Erythroblast (primary cell): ENCODE measurements around the gene C16orf96.

Experiments
- DNase-seq, 2 experiments: peaks; one replicate each; lab custom pipeline; 2025; lab: John Stamatoyannopoulos, UW
- GATA1 ChIP-seq: IDR thresholded peaks from 2 replicates; pipeline ENCODE4 v1.6.1; 2011; ENCODE audit warnings: low read depth, mild to moderate bottlenecking, control low read depth, low read length, moderate library complexity
- POLR2A ChIP-seq: IDR thresholded peaks from 2 replicates; pipeline ENCODE4 v1.6.1; 2011; ENCODE audit warnings: mild to moderate bottlenecking, low read length

The C16orf96 gene

DNA sequence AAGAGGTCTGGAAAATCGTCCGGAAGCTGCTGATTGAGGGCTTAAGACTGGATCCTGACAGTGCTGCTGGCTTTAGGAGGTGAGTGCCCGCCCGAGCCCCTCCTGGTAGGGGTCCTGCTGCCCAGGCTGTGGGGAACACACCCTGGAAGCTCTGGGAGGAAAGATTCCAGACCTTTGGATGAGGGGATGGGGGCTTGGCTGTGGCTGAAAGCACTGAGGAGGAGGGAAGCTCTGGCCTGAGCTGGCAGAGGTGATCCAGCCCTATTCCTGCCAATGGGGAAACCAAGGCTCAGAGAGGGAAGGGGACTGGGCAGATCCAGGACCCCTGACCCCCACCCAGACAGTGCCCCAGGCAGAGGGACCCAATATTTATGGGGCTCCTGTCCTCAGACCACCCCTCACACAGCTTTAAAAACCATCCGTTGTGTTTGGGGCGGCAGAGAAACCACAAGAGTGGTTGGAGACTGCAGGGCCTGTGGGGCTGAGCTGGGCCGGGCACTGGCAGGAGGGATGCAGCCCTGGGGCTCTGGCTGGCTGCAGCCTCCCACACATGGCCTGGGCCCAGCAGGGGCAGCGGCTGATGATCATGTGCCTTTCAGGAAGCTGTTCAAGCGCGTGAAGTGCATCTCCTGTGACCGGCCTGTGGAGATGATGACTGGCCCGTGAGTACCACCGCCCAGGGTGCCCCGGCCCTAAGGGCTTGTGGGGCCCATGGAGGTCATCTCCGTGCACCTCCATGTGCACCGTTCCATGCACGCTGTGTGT is 35.7 kb downstream of the C16orf96 start:
- TF ChIP-seq GATA1 (no peak), POLR2A (no peak)

DNA sequence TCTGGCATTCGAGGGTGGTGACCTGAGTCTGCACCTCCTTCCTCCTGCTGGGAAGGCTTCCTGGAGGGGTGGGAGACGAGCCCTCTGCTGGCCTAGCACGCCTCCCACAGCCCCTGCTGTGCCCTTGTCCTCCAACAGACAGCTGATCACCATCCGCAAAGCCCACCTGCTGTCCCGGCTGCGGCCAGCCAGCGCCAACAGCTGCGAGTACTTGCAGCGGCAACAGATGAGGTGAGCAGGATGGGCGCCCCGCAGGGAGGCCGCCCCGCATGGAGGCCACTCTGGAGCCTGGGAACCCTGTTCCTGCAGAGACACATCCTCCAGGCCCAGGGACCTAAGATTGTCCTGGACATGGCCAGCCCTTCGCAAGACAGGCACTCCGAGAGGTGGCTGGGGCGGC is 36.9 kb downstream of the C16orf96 start:
- DNase-seq: no peak
- TF ChIP-seq GATA1 (no peak), POLR2A (no peak)

More for the DNA sequence above, 35.7 kb downstream of the C16orf96 start:
- DNase-seq: no peak

DNA sequence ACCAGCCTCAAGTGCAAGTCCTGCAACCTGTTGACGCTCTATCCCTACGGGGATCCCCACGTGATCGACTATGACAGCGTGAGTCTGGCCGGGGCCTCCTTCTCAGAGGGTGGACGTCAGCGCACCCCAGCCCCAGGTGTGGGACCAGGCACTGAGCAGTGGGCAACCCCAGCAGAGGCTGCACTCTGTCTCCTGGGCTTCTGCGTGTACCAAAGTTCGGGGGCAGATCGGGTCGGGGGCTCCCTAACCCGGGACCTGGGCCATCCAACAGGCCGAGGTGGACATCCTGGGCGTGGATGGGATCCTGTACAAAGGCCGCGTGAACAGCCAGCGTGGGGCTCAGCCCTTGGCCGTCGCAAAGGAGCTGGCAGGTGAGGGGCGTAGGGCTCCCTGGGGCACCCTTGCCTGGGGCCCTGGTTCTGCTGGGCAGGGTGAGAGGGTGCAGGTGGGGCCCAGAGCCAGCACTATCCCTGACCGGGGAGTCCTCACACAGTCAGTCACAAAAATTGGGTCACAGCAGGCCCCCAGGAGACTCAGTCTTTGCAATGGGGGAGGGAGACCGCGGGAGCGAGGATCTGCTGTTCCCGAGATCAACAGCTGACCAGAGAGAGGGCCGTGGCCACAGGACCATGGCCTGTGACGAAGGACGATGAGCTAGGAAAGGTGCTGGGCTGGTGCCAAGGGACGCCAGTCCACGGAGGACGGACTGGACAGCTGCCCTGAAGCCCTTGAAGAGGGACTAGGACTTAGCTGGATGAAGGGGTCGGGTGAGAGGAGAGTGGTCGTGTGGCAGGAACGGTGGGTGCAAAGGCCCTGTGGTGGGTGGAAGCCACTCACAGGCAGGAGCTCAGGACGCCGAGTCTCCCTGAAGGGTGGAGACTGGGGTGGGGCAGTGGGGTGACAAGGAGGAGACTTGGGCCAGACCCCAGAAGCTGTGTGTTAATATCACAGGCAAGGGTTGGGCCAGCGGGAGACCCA is 38.6 kb downstream of the C16orf96 start:
- no peak for DNase-seq
- TF ChIP-seq POLR2A (no peak), GATA1 (no peak)

DNA sequence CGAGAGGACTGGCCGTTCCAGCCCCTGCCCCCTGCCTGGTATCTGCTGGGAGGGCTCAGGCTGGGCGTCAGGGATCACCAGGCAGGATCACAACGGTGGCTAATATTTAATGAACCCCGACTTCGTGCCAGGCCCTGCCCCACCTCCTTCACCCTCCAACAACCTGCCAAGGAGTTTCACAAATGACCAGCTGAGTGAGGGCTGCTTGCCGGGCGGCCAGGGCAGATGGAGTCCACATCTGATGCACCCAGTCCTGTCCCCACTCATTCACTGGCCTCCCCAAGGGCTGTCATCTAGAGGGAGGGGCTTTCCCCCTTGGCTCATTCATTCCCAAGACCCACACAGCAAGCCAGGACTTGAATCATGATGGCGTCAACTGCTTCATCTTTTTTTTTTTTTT is 41.0 kb downstream of the C16orf96 start:
- TF ChIP-seq POLR2A (no peak), GATA1 (no peak)
- no peak for DNase-seq

DNA sequence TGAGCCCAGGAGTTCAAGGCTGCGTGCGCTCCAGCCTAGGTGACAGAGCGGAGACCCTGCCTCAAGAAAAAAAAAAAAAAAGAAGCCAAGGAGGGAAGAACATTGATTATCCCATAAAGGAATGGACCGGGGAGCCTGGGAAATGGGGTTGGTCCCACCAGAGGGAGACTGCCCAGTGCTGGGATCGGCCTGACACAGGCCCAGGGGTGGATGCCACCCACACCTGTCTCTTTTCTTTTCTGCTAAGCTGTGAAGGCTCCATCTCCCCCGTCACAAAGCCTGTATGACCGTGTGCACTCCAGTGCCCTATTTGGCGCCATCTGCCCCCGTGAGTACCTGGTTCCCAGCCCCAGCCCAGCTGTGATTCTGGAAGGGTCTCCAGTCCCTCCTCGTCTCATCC is 42.9 kb downstream of the C16orf96 start:
- TF ChIP-seq POLR2A (no peak), GATA1 (no peak)
- DNase-seq: no peak

DNA sequence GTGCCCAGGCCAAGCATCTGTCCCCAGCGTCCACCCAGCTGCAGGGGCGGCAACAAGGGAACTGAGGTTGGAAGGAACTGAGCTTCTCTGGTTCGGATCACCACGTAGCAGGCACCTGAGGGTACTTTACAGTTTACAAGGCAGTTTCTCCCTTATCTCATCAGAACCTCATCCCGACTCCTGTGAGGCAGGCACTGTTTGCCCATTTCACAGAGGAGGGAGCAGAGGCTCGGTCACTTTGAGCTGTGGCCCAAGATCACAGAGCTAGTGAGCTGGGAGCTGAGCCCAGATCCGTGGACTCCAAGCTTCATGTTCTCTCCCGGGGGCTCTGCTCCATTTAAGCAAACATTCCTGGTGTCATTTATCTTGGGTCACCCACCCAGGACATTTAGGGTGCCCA is 43.4 kb downstream of the C16orf96 start:
- DNase-seq: no peak
- TF ChIP-seq POLR2A (no peak), GATA1 (no peak)

DNA sequence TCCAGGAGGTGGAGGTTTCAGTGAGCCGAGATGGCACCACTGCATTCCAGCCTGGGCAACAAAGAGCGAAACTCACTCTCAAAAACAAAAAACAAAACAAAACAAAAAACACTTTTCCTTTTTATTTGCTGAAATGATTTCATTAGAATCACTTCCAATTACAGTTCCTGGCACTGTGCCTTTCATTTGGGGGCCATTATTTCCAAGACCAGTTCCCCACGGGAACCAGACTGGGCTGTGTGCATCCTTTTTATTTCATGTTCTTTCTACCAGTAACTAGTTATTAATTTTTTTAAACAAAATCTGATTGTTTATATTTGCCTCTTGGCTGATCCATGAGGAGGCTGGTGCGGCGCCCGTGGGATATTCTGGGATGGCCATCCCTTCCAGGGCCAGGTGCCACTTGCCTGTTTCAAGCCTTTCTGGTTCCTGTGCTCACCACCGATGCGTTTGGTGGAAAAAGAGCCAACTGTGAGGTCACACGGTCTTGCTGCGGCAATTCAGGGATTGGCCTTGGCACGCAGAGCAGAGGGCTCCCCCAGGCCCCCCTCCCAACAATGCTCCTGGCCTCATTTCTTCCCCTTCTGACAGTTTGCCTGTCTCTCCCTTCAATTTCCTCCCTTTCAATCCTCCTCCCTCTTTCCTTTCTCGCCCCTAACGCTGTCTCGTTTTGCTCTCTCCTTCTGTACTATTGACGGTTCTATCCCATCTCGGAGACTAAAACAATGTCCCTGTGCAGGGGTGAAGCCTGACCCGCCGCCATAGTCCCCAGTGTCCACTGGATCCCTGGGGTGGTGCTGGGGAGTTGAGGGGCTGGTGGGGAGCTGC is 45.1 kb downstream of the C16orf96 start:
- TF ChIP-seq POLR2A (no peak), GATA1 (no peak)
- no peak for DNase-seq

DNA sequence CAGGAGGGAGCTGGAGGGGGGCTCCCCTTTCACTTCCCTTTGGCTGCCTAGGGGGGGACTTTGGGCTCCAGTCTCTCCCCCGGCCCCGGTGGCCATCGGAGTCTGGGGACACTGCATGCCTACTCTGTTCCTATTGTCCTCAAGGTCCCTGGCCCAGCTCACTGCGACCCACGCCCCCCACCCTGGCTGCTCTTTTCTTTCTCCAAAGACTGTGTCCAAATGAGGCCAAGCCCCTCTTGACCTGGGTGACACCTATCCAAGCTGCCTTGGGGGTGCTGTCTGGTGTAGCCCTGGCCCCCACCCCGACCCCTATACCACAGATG is 45.7 kb downstream of the C16orf96 start:
- no peak for DNase-seq
- TF ChIP-seq GATA1 (no peak), POLR2A (no peak)

DNA sequence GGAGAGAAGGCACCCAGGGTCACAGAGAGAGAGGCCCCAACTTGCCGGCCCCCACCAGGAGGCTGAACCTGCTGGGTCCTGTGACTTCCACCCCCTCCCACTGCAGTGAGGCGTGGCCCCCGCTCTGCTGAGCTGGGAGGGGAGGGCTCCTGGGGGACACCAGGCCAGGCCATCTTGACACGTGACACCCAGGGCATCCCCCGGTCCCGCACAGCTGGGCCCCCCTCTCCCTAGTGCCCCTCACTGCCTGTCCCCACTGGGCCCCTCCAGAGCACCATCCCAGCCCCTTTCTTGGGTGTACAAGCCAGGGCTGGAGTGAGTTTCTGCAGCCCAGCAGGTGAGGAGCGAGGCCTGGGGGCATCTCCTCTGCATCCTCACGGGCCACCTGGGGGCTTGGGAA is 46.2 kb downstream of the C16orf96 start:
- no peak for DNase-seq
- TF ChIP-seq POLR2A (no peak), GATA1 (no peak)

DNA sequence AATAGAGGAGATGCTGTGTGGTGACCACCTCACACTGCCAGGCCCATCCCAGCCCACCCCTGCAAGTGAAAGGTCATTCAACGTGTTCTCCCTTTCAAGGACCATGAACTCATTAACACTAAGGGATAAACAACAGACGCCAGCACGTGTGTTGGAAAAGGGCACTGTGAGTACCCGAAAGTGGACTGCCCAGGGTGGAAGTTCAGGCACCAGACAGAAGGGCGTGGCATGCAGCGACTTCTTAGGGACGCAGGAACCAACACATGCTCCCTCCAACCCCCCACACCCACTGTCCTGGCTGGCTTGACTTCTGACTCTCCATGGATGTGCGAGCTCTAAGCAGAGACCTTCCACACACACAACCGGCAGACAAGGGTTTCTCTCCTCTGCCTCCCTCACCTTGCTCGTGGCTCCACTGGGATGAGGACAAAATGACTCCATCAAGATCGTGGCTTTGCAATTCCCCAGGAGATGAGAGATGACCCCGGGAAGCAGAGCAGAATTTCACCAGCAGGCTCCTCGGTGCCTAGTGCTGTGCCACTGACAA is 47.6 kb downstream of the C16orf96 start:
- DNase-seq: no peak
- TF ChIP-seq POLR2A (no peak), GATA1 (no peak)

DNA sequence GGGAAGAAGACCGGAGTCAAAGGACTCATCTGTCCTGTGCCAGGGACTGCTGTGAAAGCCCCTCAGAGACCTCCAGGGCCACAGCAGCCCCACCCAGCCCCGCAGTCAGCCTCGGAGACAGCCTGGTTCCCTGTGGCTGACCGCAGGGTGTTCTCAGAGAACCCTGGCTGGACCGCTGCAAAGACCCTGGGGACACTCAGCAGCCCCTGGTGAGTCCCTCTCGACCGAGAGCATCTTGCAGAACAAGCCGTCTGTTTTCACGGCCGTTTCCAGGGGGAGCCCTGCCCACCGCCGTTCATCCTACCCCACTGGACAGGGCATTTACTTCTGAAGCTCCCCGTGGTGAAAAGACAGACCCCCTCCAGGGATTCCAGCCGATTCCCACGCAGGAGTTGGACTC is 48.3 kb downstream of the C16orf96 start:
- no peak for TF ChIP-seq GATA1

DNA sequence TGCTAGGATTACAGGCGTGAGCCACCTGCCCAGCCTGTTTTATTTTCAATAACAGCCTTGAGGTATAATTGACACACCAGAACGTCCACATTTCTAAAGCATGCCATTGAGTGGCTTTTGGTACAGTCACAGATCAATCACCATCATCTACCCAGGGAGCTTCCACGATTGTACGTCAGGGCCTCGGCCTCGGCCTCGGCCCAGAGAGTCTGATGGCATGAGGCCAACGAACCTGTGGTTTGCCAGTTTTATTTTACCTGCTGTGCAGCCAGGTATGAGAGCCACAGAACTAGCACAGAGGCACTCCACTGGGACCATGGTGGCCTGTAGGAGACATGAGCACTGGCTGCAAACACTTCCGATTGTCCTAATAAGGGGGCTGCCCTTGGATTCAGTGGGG is 50.2 kb downstream of the C16orf96 start:
- TF ChIP-seq GATA1 (no peak), POLR2A (no peak)
- no peak for DNase-seq

More for the DNA sequence above, 48.3 kb downstream of the C16orf96 start:
- DNase-seq: no peak

DNA sequence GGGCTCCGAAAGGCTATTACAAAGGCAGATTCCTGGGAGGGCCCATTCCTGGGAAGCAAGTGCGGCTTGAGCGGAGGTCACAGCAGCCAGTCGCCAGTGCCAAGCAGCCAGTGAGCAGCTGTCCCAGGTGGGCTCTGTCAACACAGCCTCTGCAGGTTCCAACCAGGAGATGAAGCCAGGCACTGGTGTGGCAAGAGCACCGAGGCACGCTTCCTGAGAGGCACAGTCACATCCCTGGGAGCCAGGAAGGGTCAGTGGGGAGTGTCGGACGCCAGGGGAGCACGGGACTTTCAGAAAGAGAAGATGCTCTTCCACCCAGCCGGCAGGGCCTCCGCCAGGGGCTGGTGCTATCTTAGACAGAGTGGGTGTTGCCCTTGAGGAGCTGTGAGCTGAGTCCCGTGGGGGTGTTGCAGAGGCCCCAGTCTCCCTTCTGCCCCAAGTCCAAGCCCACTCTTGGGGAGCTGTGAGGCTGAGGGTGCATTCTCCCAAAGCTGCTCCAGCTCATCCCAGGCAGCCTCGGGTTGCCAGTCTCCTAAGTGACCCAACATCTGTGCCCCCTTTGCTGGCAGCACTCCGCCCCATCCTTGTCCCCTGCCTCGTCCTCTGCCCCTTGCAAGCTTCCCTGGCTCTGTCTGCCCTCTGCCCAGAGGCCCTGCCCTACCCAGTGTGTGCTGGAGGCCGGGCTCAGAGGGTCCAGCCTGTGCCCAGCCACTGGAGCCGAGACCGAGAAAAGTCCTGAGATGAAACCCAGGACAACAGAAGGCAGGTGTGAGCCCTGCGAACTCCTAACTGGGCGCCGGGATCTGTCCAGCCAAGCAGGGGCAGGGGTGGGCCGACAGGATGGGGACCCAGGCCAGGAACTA is 51.9 kb downstream of the C16orf96 start:
- no peak for TF ChIP-seq POLR2A
- TF ChIP-seq GATA1: no peak

More for the DNA sequence above, 51.9 kb downstream of the C16orf96 start:
- no peak for DNase-seq
